Medulla oblongata (tissue), 1 donor: ENCODE results near the gene TMEM169.
"Not testable (repeated sequence)": the region's sequence is repeated elsewhere in the genome, so short reads cannot be mapped to it uniquely, and the experiment has no call there.

Experiments
- DNase-seq: peaks from one replicate; pipeline ENCODE4 v3.0.0-alpha.2; 2015; ENCODE audit errors: extremely low spot score

Gene TMEM169

DNA sequence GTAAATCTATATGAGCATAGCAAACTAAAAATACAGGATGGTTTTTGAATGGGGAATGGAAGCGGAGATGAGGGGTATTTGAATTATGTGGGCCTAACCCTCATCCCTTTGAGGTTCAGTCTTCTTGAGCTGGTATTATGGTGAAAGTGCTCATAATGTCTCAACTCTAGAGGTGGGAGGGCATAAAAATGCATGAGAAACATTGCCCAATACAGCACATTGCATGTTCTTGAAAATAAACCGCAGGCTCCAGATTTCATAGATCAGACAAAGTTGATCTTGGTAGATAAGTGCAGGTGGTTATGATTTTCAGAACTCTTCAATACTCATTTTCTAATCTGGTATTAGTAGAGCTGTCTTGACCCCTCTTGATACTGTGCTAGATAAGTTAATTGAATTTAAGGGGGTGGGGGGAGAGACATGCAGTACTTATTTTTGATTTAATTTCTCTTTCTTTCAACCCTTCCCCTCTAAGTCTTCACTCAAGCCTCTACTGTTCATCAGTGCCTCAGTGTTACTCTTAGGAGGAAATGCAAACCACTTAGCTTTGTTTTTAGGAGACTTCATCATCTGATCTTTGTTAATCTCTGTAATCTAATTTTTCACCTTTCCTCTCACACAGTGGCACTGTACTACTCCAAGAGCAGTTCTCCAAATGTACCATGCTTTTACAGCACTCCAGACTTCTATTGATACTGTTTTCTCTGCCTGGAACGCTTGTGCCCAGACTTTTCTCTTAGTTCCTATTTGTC lies 49.6 kb downstream of the TMEM169 start:
- no peak for DNase-seq

DNA sequence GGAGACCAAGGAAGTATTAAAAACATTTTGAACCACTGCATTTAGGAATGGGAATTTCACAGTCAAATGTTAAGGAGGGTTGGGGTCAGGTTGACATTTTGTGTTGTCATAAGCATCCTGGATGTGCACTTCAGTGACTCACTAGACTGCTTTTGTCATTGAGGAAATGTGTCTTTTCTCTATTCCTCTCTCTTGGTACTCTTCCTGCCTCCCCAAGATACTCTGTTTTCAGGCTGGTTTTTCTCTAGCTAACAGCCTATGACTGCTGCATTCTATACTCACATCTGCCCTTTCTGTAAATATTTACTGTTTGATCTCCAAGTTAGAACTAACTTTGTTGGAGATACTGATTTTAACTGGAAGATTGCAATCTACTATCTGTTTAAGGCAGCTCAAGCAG lies 50.9 kb downstream of the TMEM169 start:
- DNase-seq, result no peak

DNA sequence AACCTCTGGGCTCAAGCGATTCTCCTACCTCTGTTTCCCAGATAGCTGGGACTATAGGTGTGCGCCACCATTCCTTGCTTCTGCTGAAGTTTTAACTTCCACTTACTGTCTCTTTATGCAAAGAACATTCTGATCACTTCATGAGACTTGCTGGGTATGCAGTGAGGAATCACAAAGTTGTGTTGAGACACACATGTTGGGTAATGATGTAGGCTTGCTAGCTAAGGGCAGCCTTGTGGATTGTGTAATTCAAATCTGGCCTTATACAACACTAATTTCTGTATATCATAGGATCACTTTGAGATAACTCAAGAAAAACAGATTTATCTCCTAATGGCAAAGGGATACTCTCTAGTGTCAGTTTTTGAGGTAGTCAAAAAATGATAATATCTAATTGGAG lies 51.7 kb downstream of the TMEM169 start:
- DNase-seq, result no peak

DNA sequence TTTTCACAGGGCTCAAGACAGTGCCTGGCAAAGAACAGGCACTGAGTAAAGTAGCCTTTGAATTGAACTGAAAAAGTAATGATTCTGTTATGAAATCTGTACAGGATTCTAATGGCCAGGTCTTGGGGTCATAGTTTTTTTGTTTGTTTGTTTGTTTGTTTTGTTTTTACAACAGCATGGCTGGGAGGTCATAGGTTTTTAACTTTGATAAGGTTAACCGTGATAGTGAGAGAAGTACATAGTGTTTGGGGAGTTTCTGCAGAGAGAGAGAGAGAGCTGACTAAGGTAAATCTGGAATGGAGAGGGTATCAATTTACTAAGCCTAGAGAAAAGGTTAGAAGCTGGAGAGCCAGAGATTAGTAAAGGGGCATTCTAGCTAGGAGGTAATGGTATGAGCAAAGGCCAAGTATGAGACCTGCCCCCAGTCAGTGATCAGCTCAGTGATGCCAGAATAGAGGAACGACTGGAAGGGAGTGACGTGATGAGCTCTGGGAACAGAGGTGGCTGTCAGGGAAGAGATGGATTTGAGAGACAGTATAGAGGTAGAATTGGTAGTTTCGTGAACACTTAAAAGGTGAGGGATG lies 53.3 kb downstream of the TMEM169 start:
- no peak for DNase-seq

DNA sequence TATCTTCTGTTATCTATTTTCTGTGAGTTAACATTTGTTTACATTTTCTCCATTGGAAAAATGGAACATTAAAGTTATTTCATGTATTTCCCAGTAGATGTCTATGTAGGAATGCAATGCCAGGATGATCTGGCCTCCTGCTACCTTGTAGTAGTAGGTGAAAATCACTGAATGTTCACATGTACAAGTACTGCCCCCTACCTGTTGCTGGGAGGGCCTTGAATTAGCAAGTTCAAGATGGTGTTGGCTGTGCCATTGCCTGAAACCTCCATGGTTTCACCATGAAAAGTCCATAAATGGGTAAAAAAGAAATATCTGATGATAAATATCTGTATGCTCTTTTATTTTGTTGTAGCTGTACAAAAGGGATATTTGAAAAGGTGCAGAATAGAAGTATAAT lies 58.2 kb downstream of the TMEM169 start:
- no peak for DNase-seq

DNA sequence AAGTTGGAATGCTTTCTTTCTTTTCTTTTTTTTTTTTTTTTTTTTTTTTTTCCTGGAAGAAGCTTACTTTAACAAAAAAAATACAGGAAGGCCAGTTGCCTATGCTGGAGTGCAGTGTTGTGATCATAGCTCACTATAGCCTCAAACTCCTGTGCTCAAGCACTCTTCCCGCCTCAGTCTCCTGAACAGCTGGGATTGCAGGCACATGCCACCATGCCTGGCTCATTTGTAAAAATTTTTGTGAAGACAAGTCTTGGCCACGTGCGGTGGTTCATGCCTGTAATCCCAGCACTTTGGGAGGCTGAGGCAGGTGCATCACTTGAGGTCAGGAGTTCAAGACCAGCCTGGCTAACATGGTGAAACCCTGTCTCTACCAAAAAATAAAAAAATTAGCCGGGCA lies 59.8 kb downstream of the TMEM169 start:
- DNase-seq, result not testable (repeated sequence)

DNA sequence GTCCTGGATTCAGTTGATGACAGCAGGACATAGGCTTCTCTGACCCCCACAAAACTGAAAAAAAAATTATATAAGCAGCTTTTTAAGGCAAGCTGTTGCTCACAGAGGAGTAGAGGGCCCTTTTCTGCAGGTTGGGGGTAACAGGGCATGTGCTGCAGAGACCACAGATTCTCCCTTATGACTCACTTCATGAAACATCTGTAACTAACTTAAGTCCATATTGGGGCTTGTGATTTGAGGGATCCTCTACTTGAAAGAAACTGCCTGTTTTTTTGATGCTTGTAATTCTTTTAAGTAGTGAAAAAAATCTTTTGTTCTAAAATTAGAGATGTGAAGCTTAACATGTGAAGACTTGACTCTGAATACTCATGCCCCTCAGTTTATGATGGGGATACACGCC lies 60.8 kb downstream of the TMEM169 start:
- no peak for DNase-seq

DNA sequence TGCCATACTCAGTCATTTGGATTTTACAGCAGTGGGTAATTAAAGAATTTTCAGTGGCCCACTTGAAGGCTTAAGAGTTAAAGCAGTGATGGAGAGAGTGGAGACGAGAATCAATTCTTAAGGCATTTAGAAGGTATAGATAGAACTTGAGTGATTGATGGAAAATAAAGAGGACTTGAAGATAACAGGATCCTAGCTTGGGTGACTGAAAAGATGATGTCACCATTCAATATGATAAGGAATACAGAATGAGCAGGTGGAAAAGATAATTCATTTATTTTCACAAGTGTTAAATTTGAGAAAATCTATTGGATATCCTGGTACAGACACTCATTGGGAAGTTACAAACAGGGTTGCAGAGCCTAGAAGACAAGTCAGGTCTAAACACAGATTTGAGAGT lies 62.7 kb downstream of the TMEM169 start:
- no peak for DNase-seq

DNA sequence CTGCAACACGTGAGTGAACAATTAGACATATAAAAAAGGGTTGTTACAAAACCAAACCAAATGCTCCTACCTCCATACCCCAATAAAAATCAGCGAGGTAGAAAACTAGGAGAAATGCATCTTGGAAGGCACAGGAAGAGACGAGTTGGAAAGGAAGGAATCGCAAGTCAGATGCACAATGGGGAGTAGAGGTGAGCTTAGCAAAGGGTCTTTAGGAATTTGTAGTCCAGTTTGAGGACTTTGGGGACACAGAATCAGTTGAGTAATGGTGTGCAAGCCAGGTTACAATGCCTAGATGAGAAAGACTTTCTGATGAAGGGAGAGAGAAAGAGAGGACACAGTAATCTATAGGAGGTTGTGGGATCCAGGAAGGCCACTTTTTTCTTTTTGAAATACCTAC lies 63.1 kb downstream of the TMEM169 start:
- DNase-seq, result no peak

DNA sequence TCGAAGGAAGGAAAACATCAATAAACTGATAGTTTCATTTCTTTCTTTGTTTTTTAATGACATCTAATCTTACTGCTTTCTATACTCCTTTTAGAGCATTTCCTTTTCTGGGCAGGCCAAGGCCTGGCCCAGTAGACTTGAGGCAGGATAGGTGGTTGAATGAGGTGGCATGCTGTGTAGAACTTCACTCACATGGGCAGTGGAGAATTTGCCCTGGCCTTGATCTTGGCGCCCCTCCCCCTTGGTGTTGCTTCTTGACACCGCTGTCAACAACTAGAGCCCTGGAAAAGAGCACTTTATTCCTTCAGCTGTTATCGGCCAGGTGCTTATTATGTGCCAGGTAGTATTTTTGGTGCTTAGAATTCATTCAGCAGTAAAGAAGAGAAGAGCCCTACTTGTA lies 64.9 kb downstream of the TMEM169 start:
- DNase-seq, result no peak

DNA sequence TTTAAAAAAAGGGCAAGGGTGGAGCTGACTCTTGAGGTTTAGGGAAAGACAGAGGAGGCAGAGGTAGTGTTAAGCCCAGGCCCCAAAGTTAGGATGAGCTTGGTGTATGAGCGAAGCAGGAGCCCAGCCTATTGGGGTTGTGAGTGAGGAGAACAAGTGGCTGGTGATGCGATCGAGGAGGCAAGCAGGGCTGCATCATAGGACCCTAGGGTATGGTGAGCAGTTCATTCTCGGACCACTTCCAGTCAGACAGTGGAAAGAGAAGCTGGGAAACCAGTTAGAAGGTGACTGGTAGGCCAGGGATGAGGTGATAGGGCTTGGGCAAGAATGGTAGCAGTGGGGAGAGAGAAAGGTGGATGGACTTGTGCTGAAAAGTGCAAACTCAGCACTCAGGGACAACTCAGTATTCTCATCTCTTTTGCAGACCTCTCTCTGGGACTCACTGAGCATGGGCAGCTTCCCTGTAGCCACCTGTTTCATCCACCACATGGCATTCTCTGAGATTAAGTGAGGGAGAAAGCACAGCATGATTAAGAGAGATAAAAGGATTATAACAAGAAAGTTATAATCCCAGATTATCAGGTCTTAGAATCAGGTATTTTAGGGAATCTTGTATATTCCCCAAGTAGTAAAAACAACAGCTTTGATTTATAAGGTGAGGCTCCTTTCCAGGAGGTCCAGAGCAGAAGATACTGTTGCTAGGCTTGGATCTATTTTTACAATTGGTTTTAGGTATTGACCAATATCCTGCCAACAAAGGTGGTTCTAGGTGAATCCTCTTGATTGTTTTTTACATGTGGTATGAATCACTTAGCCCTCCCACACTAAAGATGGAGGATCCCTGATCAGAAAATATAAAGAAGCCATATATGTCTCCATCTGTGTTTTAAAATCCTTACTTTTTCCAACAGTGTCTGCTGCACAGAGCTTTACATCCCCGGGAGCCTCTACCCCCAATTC lies 65.7 kb downstream of the TMEM169 start:
- no peak for DNase-seq

DNA sequence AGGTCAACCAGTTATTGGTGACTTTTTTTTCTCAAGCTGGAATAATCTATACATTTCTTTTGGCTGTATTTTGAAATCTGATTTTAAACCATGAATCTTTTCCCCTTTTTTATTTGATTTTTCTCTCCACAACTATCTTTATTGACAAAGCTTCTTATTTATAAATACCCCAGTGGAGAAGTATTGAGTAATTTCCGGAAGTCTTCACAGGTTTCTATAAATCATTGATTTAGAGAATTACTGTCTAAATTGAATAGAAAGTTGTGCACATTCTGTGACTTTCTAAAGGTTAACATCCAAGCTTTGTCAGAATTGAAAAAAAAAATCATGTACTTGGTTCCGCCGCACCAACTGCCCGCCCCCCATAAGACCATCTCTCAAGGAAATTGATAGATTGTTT lies 67.3 kb downstream of the TMEM169 start:
- DNase-seq, result no peak

DNA sequence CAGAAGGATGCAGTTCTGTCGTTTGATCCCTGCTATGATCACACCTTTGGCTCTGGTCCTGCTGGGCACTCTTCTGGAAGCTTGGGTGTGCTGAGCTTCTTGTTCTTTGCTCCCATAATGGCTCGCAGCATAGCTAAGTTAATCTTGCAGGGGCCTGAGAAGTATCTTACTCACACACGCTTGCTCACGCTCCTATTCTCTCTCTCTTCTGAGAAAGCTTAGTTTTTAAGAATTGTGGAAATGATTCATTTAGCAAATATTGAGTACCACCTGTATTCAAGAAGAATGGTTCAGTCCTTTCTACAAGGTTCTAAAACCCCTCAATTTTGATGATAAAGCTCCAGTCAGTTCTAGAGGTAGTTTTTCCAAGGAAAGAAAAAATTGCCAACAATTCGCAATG lies 68.0 kb downstream of the TMEM169 start:
- DNase-seq, result no peak

DNA sequence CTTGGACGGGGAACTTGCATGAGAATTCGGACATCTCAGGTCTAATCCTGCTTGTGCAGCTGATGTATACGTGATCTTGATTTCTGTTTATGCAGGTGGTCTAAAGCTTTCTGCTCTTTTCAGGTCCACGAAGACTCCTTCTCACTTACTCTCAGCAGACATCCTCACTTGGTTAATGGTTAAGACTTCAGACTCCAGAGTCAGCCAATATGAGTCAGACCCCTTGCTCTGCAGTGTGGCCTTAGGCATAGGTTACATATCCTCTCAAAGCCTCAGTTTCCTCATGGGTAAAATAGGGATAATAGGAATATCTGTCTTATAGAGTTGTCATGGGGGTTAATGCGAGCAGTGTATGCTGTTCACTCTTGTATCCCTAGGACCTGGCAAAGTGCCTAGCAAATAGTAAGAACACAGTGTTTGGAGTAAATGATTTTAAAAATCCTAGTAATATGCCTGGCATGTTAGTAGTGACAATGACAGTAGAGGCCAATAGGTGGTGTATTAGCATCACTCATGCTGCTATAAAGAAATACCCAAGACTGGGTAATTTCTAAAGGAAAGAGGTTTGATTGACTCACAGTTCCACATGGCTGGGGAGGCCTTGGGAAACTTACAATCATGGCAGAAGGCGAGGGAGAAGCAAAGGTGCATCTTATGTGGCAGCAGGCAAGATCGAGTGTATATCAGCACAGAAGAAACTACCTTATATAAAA lies 69.8 kb downstream of the TMEM169 start:
- no peak for DNase-seq
